OCI-LY7 (cell line): Measurements from ENCODE around the gene FNDC3B. TPM values are rescaled to one million over a fixed set of nuclear protein-coding genes. Genes with fewer than 3 reads are reported as not detected.

ENCODE experiments used
- BruUV-seq: library from RNA; stranded (reverse); fragments of 400-500 nt; replicated peaks from 2 replicates; lab custom pipeline; 2021; lab: Mats Ljungman, UMichigan
- CTCF ChIA-PET: fragments of 300-600 bp; sonication (Branson Sonifier 250); formaldehyde crosslinking; loops from one replicate; lab custom pipeline; 2022; ENCODE audit warnings: antibody characterized with exemption; ENCODE audit not compliant: unreplicated experiment; lab: Charles Lee
- POLR2A ChIA-PET: fragments of 300-600 bp; sonication (Branson Sonifier 250); formaldehyde crosslinking; loops from one replicate; lab custom pipeline; 2022; ENCODE audit warnings: antibody characterized with exemption; lab: Charles Lee
- DNase-seq: peaks from one replicate; pipeline ENCODE4 v3.0.0-alpha.2; 2015; ENCODE audit warnings: low spot score
- H2AFZ ChIP-seq: fragments of 200-600 bp; sonication (generic), shearing (Covaris generic); 2 replicates; pipeline ENCODE4 v1.6.1; 2014; ENCODE audit warnings: mild to moderate bottlenecking, antibody characterized with exemption, low read length, moderate library complexity
- H3K27ac ChIP-seq: fragments of 200-600 bp; sonication (generic); 2 replicates; pipeline ENCODE4 v1.5.1; 2014; ENCODE audit warnings: mixed run types, low read depth, mild to moderate bottlenecking, moderate library complexity, low read length, inconsistent platforms; ENCODE audit not compliant: poor library complexity, severe bottlenecking
- H3K36me3 ChIP-seq: fragments of 200-600 bp; sonication (generic); 2 replicates; pipeline ENCODE4 v1.6.1; 2014; ENCODE audit warnings: mild to moderate bottlenecking, antibody characterized with exemption, low read length, moderate library complexity, mixed read lengths; ENCODE audit not compliant: insufficient read depth
- H3K4me1 ChIP-seq: fragments of 200-600 bp; sonication (generic); 2 replicates; pipeline ENCODE4 v1.5.1; 2014; ENCODE audit warnings: mild to moderate bottlenecking, low read length; ENCODE audit not compliant: insufficient read depth, poor library complexity, severe bottlenecking
- H3K4me2 ChIP-seq: fragments of 200-600 bp; sonication (generic); 2 replicates; pipeline ENCODE4 v1.6.1; 2014; ENCODE audit warnings: mild to moderate bottlenecking, low read length
- H3K4me3 ChIP-seq: fragments of 200-600 bp; sonication (generic); 2 replicates; pipeline ENCODE4 v1.5.1; 2014; ENCODE audit warnings: mild to moderate bottlenecking, low read depth, low read length; ENCODE audit not compliant: poor library complexity, severe bottlenecking
- H3K79me2 ChIP-seq: fragments of 200-600 bp; sonication (generic); 2 replicates; pipeline ENCODE4 v1.6.1; 2016; ENCODE audit warnings: low read depth, mild to moderate bottlenecking, low read length, moderate library complexity, mixed read lengths; ENCODE audit not compliant: insufficient read depth
- H3K9me2 ChIP-seq: fragments of 200-600 bp; sonication (generic); 2 replicates; pipeline ENCODE4 v1.6.1; 2016; ENCODE audit warnings: mild to moderate bottlenecking, low read length, mixed read lengths; ENCODE audit not compliant: insufficient read depth
- H3K9me3 ChIP-seq: fragments of 200-600 bp; sonication (generic); 2 replicates; pipeline ENCODE4 v1.6.1; 2014; ENCODE audit warnings: mild to moderate bottlenecking, mixed run types, low read length, mixed read lengths
- H4K20me1 ChIP-seq: fragments of 200-600 bp; sonication (generic); 2 replicates; pipeline ENCODE4 v1.6.1; 2014; ENCODE audit warnings: mild to moderate bottlenecking, antibody characterized with exemption, low read length, moderate library complexity, mixed read lengths; ENCODE audit not compliant: insufficient read depth
- EZH2phosphoT487 ChIP-seq: fragments of 200-600 bp; sonication (generic); IDR thresholded peaks from 2 replicates; pipeline ENCODE4 v1.6.1; 2018; ENCODE audit warnings: low read depth, borderline replicate concordance, mild to moderate bottlenecking, mixed run types, antibody characterized with exemption, low read length, moderate library complexity, mixed read lengths
- intact Hi-C: fragments of 100-400 bp; cut with micrococcal nuclease; formaldehyde crosslinking; loops from one replicate; pipeline ENCODE4 v1.10.0; 2022; ENCODE audit not compliant: unreplicated experiment
- total RNA-seq, 2 experiments: library from RNA; depleted of rRNA in 1 of 2; stranded (reverse); fragments of >200 nt in 1 of 2; shearing (Covaris generic) in 1 of 2; gene quantifications; 2 replicates each; pipeline ENCODE4 v1.2.3, GENCODE V29; 2014 to 2022
- TF ChIP-seq, protein P1 (sequence below): fragments of 200-600 bp; sonication (generic); conservative IDR thresholded peaks from 2 replicates; pipeline ENCODE4 v1.5.1; 2014; ENCODE audit warnings: mild to moderate bottlenecking, antibody characterized with exemption, low read length, moderate library complexity, mixed read lengths

The FNDC3B gene
- total RNA-seq, 2 experiments from 2014 or later: 23.3 to 28.5 TPM

GRCh38 chr3:172126741-172127140 is 87.4 kb downstream of the FNDC3B start:
- ChIA-PET CTCF (no interaction called here), POLR2A (interaction anchor here (1.0 to 2.5 kb wide), 2 partner anchors 11 to 27 kb away, joined by 3 to 9 read pairs; no protein-coding TSS in a partner anchor)
- Histone ChIP-seq H3K79me2 (no peaks in the 10 kb centered on the region), H3K4me3 (no peak overlapping the region), H3K4me1 (peaks cover under 1% of the 10 kb centered on the region), H3K27ac (no peak overlapping the region), H3K9me3 (no peaks in the 10 kb centered on the region), H3K36me3 (no peaks in the 10 kb centered on the region; the same call in 1 of the 2 replicates), H4K20me1 (no peaks in the 10 kb centered on the region), H3K9me2 (no peaks in the 10 kb centered on the region), H2AFZ (no peak overlapping the region), H3K4me2 (no peak overlapping the region)
- intact Hi-C loops: no loop called here
- no peak for TF ChIP-seq EZH2phosphoT487
- TF ChIP-seq, protein P1, sequence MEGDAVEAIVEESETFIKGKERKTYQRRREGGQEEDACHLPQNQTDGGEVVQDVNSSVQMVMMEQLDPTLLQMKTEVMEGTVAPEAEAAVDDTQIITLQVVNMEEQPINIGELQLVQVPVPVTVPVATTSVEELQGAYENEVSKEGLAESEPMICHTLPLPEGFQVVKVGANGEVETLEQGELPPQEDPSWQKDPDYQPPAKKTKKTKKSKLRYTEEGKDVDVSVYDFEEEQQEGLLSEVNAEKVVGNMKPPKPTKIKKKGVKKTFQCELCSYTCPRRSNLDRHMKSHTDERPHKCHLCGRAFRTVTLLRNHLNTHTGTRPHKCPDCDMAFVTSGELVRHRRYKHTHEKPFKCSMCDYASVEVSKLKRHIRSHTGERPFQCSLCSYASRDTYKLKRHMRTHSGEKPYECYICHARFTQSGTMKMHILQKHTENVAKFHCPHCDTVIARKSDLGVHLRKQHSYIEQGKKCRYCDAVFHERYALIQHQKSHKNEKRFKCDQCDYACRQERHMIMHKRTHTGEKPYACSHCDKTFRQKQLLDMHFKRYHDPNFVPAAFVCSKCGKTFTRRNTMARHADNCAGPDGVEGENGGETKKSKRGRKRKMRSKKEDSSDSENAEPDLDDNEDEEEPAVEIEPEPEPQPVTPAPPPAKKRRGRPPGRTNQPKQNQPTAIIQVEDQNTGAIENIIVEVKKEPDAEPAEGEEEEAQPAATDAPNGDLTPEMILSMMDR: no peak
- no TSS peak for BruUV-seq
- no peak for DNase-seq

GRCh38 chr3:172127141-172127540 is 87.8 kb downstream of the FNDC3B start:
- H4K20me1 ChIP-seq: no peaks in the 10 kb centered on the region
- BruUV-seq: no TSS peak
- no peak overlapping the region for H3K4me3 ChIP-seq
- no peak overlapping the region for H3K27ac ChIP-seq
- ChIA-PET POLR2A (interaction anchor here (2.5 kb wide), 1 partner anchor 10 kb away, joined by 9 read pairs; no protein-coding TSS in a partner anchor), CTCF (no interaction called here)
- no peaks in the 10 kb centered on the region; the same call in 1 of the 2 replicates for H3K36me3 ChIP-seq
- no peaks in the 10 kb centered on the region for H3K79me2 ChIP-seq
- H3K4me1 ChIP-seq: peaks cover 4% of the 10 kb centered on the region
- no peak for DNase-seq
- TF ChIP-seq, protein P1: no peak
- TF ChIP-seq EZH2phosphoT487: no peak
- no peak overlapping the region for H3K4me2 ChIP-seq
- H3K9me2 ChIP-seq: no peaks in the 10 kb centered on the region
- no peak overlapping the region for H2AFZ ChIP-seq
- intact Hi-C loops: no loop called here
- H3K9me3 ChIP-seq: no peaks in the 10 kb centered on the region

- Histone ChIP-seq H3K36me3 (no peaks in the 10 kb centered on the region; the same call in 1 of the 2 replicates), H3K27ac (no peak overlapping the region), H3K79me2 (no peaks in the 10 kb centered on the region), H3K4me3 (no peak overlapping the region), H3K9me2 (no peaks in the 10 kb centered on the region), H3K9me3 (no peaks in the 10 kb centered on the region), H2AFZ (no peak overlapping the region), H4K20me1 (no peaks in the 10 kb centered on the region), H3K4me2 (no peak overlapping the region), H3K4me1 (peaks cover 11% of the 10 kb centered on the region)
- no peak for DNase-seq
- intact Hi-C loops: no loop called here
- ChIA-PET POLR2A (interaction anchor here (0.5 to 2.5 kb wide), 3 partner anchors 9 to 624 kb away, joined by 3 to 9 read pairs (median 3); no protein-coding TSS in a partner anchor), CTCF (no interaction called here)
- BruUV-seq: no TSS peak
- TF ChIP-seq, protein P1: no peak
- TF ChIP-seq EZH2phosphoT487: no peak
Observed at GRCh38 chr3:172127929-172128580, 88.7 kb downstream of the FNDC3B start.
